ENCODE results near the gene CLSTN2.

The CLSTN2 gene

GRCh38 chr3:140501061-140501769 lies 566.2 kb downstream of the CLSTN2 start:
- DNase-seq (ENCODE audit: low read depth in 2 of 2): no peak

- no peak for DNase-seq (ENCODE audit: low read depth in 2 of 2)
Observed at GRCh38 chr3:140501770-140502364, 566.9 kb downstream of the CLSTN2 start.

GRCh38 chr3:140505213-140505612 lies 570.2 kb downstream of the CLSTN2 start:
- no peak for DNase-seq (ENCODE audit: low read depth in 2 of 2)

GRCh38 chr3:140505876-140506275 lies 570.9 kb downstream of the CLSTN2 start:
- DNase-seq (ENCODE audit: low read depth in 2 of 2): no peak

GRCh38 chr3:140508550-140508949 lies 573.6 kb downstream of the CLSTN2 start:
- no peak for DNase-seq (ENCODE audit: low read depth in 2 of 2)

GRCh38 chr3:140509534-140509933 lies 574.5 kb downstream of the CLSTN2 start:
- DNase-seq (ENCODE audit: low read depth in 2 of 2): no peak

- no peak for DNase-seq (ENCODE audit: low read depth in 2 of 2)
Observed at GRCh38 chr3:140510303-140510861, 575.4 kb downstream of the CLSTN2 start.

GRCh38 chr3:140521751-140522445 lies 586.9 kb downstream of the CLSTN2 start:
- no peak for DNase-seq (ENCODE audit: low read depth in 2 of 2)

GRCh38 chr3:140522653-140523380 lies 587.8 kb downstream of the CLSTN2 start:
- no peak for DNase-seq (ENCODE audit: low read depth in 2 of 2)

GRCh38 chr3:140523600-140523999 lies 588.6 kb downstream of the CLSTN2 start:
- DNase-seq (ENCODE audit: low read depth in 2 of 2): no peak

- no peak for DNase-seq (ENCODE audit: low read depth in 2 of 2)
Observed at GRCh38 chr3:140527156-140527555, 592.2 kb downstream of the CLSTN2 start.

GRCh38 chr3:140529096-140529495 lies 594.1 kb downstream of the CLSTN2 start:
- no peak for DNase-seq (ENCODE audit: low read depth in 2 of 2)

- DNase-seq (ENCODE audit: low read depth in 2 of 2): no peak
Observed at GRCh38 chr3:140529558-140529957, 594.6 kb downstream of the CLSTN2 start.

- no peak for DNase-seq (ENCODE audit: low read depth in 2 of 2)
Observed at GRCh38 chr3:140530131-140530530, 595.1 kb downstream of the CLSTN2 start.

- no peak for DNase-seq (ENCODE audit: low read depth in 2 of 2)
Observed at GRCh38 chr3:140530603-140531002, 595.6 kb downstream of the CLSTN2 start.

GRCh38 chr3:140532793-140533330 lies 597.9 kb downstream of the CLSTN2 start:
- DNase-seq (ENCODE audit: low read depth in 2 of 2): no peak

- no peak for DNase-seq (ENCODE audit: low read depth in 2 of 2)
Observed at GRCh38 chr3:140536926-140537726, 602.1 kb downstream of the CLSTN2 start.

GRCh38 chr3:140537727-140538082 lies 602.7 kb downstream of the CLSTN2 start:
- DNase-seq (ENCODE audit: low read depth in 2 of 2): no peak

- DNase-seq (ENCODE audit: low read depth in 2 of 2): no peak
Observed at GRCh38 chr3:140540262-140540661, 605.3 kb downstream of the CLSTN2 start.

- DNase-seq (ENCODE audit: low read depth in 2 of 2): no peak
Observed at GRCh38 chr3:140541975-140542653, 607.1 kb downstream of the CLSTN2 start.

Measured in fibroblast of skin of left quadriceps (primary cell).